Retina (tissue), 1 donor: ENCODE data around the gene SPAM1.
"Not testable (repeated sequence)": the region's sequence is repeated elsewhere in the genome, so short reads cannot be mapped to it uniquely, and the experiment has no call there.

Source experiments
- DNase-seq: peaks from one replicate; pipeline ENCODE4 v3.0.0-alpha.2; 2016

The SPAM1 gene

GRCh38 chr7:123924941-123925340, at the start of gene SPAM1:
Gene SPAM1 (plus strand): TSS chr7:123925241. CDS start chr7:123953571, 28,330 bp downstream.
- no peak for DNase-seq

DNA sequence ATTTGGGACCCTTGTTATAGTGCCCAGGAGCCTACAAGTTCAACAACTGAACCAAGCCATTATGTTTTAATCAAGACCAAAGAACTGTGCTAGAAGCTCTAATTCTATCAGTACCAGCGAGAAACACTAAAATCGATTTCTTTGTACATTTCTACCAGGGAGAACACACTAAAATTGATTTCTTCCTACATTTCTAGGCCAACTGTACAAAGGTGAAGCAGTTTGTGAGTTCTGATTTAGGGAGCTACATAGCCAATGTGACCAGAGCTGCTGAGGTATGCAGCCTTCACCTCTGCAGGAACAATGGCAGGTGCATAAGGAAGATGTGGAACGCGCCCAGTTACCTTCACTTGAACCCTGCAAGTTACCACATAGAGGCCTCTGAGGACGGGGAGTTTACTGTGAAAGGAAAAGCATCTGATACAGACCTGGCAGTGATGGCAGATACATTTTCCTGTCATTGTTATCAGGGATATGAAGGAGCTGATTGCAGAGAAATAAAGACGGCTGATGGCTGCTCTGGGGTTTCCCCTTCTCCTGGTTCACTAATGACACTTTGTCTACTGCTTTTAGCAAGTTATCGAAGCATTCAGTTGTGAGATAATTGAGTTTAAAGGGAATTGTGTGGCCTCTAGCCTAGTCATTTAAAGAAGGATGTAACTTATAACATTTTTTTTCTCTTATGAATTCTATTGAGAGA, 48.3 kb upstream of the SPAM1 start:
- DNase-seq, result peak; percentile 11

DNA sequence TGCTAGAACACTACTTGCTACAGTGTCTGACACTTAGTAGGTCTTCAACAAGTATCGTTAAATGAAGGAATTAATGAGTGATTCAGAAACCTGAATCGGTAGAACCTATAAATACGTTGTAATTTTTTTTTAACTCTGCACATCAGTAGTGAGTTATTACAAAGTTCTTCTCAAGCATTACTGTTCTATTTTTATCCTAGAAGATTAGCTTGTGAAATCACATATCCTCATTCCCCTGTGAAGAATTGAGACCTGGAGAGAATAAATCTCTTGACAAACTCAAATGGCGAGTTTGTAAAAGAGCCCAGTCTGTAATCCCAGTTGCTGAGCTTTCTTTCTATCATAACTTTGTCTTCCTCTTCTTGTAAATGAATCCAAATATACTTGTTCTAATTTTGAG, 45.4 kb upstream of the SPAM1 start:
- no peak for DNase-seq

GRCh38 chr7:123881300-123881699, 43.7 kb upstream of the SPAM1 start:
- DNase-seq, result no peak

DNA sequence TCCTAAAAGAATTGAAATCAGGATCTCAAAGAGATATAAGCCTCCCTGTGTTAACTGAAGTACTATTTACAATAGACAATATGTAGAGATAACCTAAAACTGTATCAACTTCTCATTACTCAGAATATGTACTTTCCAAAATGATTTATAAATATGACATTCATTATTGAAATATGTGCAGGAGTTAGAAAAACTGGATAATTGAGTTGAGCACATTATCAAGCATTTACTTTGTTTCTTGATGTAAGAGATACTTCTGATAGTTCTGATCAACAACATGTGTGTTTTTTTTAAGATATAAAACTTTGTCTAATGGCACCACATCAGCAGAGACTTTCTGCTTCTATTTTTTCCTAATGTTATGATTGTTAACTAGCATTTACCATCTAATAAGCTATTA, 41.9 kb upstream of the SPAM1 start:
- no peak for DNase-seq

DNA sequence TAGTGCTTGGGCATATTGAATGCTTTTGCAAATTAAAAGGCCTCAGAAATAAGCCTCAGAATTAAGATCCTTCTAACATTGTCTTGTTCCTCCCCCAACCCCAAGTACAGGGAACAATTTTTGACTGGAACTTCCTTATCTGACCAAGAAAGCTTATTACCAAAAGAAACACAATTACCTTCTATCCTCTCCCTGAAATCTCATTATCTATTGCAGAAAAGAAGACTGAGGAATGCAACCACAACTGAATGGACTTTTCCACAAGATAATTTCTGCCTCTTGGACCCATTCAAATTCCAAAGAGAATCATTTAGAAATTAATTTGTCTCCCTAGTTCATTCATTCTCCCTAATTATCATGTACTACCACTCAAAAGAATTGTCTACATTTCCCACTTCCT, 36.8 kb upstream of the SPAM1 start:
- DNase-seq, result no peak

DNA sequence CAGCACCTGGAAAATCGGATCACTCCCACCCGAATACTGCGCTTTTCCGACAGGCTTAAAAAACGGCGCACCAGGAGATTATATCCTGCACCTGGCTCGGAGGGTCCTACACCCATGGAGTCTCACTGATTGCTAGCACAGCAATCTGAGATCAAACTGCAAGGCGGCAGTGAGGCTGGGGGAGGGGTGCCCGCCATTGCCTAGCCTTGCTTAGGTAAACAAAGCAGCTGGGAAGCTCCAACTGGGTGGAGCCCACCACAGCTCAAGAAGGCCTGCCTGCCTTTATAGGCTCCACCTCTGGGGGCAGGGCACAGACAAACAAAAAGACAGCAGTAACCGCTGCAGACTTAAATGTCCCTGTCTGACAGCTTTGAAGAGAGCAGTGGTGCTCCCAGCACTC, 30.3 kb upstream of the SPAM1 start:
- DNase-seq, result not testable (repeated sequence)

DNA sequence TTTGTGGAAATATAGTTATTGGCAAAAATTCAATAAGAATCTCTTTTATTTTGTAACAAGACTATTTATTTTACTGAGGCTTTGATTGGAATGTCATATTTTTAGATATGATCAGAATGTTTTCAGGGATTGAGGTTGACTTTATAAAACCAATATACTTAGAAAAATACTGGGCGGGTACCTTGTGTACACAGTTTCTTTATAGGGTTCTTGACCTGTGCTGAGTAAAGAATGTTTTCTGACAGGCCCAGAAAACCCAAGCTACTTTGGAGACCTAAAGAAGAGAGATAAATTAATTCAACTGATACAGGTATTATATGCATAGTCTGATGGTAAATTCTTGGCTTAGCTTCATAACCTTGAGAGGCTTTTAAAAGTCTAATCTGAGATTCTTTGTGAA, 23.9 kb upstream of the SPAM1 start:
- no peak for DNase-seq

DNA sequence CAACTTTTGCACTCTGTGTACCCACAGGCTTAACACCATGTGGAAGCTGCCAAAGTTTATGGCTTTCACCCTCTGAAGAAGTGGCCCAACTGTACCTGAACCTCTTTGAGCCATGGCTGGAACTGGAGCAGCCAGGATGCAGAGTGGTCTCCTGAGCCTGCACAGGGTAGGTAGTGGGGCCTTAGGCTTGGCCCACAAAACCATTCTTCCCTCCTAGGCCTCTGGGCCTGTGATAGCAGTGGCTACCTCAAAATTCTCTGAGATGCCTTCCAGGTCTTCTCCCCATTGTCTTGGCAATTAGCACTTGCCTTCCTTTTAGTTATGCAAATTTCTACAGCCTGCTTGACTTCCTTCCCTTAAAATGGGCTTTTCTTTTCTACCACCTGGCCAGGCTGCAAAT, 19.3 kb upstream of the SPAM1 start:
- no peak for DNase-seq

DNA sequence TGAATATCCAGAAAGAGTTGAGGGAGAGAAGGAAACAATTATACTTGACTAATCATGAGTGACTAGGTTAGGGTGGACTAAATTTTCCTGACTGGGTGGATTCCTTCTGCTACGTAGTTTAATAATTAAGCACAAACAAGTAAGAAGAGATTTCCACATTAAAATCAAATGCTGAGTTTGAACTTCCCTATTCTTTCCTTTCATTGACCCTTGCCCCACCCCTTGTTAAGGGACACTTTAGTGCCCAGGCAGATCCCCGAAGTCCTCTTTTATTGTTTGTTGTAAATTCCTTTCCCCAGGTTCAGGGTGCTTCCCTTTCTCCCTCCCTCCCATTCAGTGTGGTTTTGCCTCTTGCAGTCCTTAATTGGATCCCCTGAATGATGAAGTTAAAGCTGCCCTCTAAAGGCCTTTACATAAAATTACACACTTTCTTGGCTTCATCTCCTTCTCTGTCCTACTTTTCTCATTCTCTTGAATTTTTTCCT, 8.8 kb upstream of the SPAM1 start:
- DNase-seq, result peak; percentile 6

DNA sequence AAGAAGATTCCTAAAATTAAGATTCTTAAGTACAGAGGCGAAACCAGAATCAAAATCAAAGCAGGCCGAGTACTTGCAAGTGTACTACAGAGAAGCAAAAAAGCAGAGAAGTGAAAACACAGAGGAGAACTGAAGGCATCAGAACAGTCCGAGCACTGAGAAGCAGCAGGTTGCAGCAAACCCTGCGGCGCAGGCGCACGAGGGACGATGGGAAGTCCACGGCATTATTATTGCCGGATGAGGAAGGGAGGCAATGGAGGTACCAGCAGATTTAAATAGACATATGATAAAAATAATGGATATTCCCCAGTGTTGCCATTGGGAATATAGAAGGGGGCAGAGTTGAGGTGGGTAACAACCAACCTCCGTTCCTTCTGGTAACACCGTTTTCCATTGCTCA, 7.2 kb upstream of the SPAM1 start:
- no peak for DNase-seq

GRCh38 chr7:123918309-123918708, 6.7 kb upstream of the SPAM1 start:
- no peak for DNase-seq

DNA sequence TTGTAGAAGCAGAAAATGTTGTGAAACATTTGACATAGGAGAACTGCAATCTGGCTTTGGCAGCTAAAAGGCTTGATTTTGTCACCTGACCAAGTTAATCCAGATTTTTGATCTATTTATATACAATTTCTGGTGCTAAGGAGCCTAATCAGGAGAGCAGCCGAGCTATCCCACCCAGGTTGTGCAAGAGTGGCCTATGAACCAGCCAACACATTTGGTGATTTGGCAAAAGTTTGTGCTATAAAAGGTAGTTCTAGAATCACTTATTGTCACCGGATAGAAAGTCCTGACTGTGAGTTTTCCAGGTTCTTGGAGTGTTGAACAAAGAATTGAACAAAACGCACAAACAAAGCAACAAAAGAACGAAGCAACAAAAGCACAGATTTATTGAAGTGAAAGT, 1.4 kb upstream of the SPAM1 start:
- no peak for DNase-seq

DNA sequence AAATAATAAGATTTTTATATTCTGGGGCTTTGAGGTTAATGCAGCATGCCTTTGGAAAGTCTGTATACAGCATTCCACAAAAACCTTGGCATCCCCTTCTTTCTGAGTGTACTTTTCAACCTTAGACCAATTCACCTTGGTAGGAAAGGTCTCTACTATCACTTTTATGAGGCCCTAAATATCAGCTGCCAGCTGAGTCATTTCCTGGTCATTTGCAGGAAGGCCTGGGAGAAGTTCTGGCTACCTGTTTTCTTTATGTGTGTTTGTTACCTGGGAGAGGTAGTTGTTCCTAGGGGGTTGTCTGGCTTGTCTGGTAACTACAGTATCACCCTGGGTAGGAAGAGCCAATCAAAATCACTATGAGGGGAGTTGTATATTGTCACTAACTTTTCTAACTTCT, 4.1 kb downstream of the SPAM1 start:
- no peak for DNase-seq

GRCh38 chr7:123929655-123930054, 4.6 kb downstream of the SPAM1 start:
- no peak for DNase-seq

DNA sequence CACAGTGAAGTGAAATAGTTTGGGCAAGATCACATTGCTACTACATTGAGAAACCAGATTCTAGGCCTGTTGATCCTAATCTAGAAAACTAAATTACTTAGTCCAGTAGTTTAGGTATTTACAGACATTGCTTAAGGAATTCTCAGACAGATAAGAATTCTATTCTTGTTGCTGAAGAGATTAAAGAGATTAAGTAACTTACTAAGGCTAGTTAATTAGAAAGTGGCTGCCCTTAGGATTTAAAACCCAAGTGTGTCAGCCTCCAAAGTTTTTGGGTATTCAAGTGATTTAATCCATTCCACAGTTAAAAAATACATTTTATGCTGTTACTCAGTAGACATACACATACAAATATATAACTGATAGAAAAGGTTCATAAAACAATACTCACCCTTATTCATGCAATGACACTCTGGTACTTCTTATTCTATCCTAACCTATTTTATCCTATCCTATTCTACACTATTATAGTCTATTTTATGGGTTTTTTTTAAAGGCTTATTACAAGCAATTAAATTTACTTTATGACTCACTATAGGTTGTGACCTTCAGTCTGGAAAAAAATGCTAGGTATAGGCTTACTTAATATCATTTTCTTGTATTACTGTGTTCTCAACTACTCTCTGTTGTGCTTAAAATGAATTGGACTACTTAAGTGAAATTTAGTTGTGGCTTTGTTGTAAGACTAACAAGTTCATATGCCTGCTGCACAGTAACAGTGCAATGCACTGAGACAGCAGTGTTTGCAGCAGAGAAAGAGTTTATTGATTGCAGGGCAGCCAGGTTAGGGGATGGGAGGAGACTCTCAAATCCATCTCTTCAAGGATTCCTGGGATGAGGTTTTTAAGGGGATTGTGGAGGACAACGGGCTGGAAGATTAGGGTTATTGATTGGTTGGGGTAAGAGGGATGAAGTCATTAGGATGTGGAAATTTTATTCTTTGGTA, 10.7 kb downstream of the SPAM1 start:
- DNase-seq, result no peak

GRCh38 chr7:123936388-123936787, 11.3 kb downstream of the SPAM1 start:
- DNase-seq, result no peak

DNA sequence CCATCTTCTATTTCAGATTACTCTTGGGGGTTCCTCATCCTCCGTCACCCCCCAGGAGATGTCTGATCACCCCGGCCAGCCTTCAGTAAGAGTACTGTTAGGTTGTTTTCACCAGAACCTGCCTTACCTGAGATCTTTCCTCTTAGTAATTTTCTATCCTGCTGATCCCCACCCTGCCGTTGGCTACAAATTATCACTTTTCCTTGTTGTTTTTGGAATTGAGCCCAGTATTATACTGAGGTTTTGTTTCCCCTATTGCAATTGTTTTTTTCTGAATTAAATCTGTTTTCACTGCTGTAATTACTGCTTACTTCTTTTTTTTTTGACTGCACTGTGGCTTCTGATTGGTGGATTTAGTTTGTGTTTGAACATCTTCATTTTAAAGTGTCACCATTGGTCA, 14.7 kb downstream of the SPAM1 start:
- no peak for DNase-seq

DNA sequence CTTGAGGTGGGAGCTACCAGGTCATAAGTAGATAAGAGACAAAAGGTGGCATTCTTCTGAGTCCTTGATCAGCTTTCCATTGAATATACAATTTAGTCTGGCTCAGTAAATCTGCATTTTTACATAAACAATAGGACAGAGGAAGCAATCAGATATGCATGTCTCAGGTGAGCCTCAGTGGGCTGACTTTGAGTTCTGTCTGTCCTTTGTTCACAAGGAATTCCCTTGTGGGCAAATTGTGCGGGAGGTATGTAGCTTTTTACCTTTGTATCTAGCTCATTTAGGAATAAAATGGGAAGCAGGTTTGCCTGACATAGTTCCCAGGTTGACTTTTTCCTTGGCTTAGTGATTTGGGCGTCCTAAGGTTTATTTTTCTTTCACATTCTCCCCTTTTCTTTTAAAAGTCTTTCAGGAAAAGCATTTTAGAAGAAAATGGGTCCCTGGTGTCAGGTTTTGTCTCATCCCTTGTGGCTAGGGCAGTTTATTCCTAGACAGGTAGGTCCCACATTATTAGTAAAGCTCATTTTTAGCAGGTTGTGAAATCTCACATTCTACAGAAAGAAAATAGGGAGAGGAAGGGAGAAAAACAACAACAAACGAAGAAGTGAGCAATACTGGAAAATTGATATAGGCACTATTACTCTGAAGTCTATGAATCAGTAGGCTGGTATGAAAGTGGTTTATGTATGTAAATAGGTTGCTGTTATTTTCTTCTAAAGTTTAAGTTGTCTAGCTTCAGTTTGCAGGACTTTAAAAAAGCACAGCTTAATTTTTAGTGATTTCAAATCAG, 16.5 kb downstream of the SPAM1 start:
- DNase-seq, result no peak

- no peak for DNase-seq
Measured at GRCh38 chr7:123944395-123944794, 19.4 kb downstream of the SPAM1 start.

GRCh38 chr7:123945938-123946337, 20.9 kb downstream of the SPAM1 start:
- no peak for DNase-seq

GRCh38 chr7:123948136-123948535, 23.1 kb downstream of the SPAM1 start:
- DNase-seq, result no peak

- no peak for DNase-seq
Measured at GRCh38 chr7:123958186-123958703, 33.2 kb downstream of the SPAM1 start.
